ENCODE measurements around the gene AGAP1. TPM values are rescaled to one million over a fixed set of nuclear protein-coding genes. Genes with fewer than 3 reads are reported as not detected.

AGAP1 gene
- total and polyA plus RNA-seq, 10 donors: 1.1 to 26.6 (median 11.3) TPM

DNA sequence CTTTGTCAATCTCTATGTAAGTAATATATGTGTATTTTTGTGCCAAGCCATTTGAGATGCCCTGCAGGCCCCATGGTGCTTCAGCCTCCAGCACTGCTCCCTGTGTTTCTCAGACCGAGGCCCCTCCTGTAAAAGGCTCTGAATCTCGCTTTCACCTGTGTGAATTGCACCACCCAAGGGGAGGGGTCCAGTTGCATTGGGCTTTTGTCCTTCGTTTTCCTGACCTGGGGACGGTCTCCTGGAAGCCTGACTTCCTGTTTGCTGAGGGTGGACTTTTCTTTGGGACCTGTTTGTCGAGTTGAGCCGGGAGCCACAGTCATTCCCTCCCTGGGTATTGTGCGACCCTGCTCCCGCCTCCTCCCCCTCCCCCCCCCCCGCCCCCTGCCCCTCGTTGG lies 48.9 kb downstream of the AGAP1 start:
- peak; percentile 32 for DNase-seq
- intact Hi-C loops (cut with DNase I; ENCODE audit: low total_unique reads): no loop called here
- 42 to 50% (median 46%) methylated on average over 8 to 10 of the region's 10 CpGs for WGBS, 5 donors

GRCh38 chr2:235543128-235543750 lies 49.4 kb downstream of the AGAP1 start:
- TF ChIP-seq POLR2AphosphoS5 (IDR thresholded peaks at IDR 0.05) (no peak), CTCF (IDR thresholded peaks at IDR 0.05 in 8 of 11, conservative IDR thresholded peaks at IDR 0.05 in 3 of 11) (no peak), POLR2A (IDR thresholded peaks at IDR 0.05) (no peak)
- Histone ChIP-seq H3K27me3 (replicated peaks in 1 of 7) (no peaks in the 10 kb centered on the region), H3K4me1 (peaks cover 0 to 18% (median 2%) of the 10 kb centered on the region in 6 donors), H3K27ac (no peak overlapping the region), H3K36me3 (no peaks in the 10 kb centered on the region), H3K9me3 (no peaks in the 10 kb centered on the region), H3K4me3 (no peak overlapping the region)
- peak; percentile 52 for DNase-seq
- 80 to 88% (median 81%) methylated on average over 13 of the region's 13 CpGs for WGBS, 5 donors
- intact Hi-C loops (cut with DNase I; ENCODE audit: low total_unique reads): no loop called here

More for the DNA sequence above, 48.9 kb downstream of the AGAP1 start:
- H3K27me3 ChIP-seq (replicated peaks in 1 of 7): no peaks in the 10 kb centered on the region
- H3K27ac ChIP-seq: no peak overlapping the region
- no peaks in the 10 kb centered on the region for H3K36me3 ChIP-seq
- peaks cover 0 to 18% (median 2%) of the 10 kb centered on the region in 6 donors for H3K4me1 ChIP-seq
- TF ChIP-seq CTCF (IDR thresholded peaks at IDR 0.05 in 8 of 11, conservative IDR thresholded peaks at IDR 0.05 in 3 of 11): no peak
- no peak for TF ChIP-seq POLR2AphosphoS5 (IDR thresholded peaks at IDR 0.05)
- TF ChIP-seq POLR2A (IDR thresholded peaks at IDR 0.05): no peak
- no peaks in the 10 kb centered on the region for H3K9me3 ChIP-seq
- no peak overlapping the region for H3K4me3 ChIP-seq

- DNase-seq: peak; percentile 64
Measured at GRCh38 chr2:235543851-235544688, 50.2 kb downstream of the AGAP1 start.

More at GRCh38 chr2:235543851-235544688, 50.2 kb downstream of the AGAP1 start:
- 85 to 94% (median 91%) methylated on average over 15 to 25 of the region's 25 CpGs for WGBS, 5 donors
- Histone ChIP-seq H3K4me3 (no peak overlapping the region), H3K27me3 (replicated peaks in 1 of 7) (no peaks in the 10 kb centered on the region), H3K9me3 (no peaks in the 10 kb centered on the region), H3K4me1 (peaks cover 0 to 18% (median 2%) of the 10 kb centered on the region in 6 donors), H3K27ac (no peak overlapping the region), H3K36me3 (no peaks in the 10 kb centered on the region)
- TF ChIP-seq CTCF (IDR thresholded peaks at IDR 0.05 in 8 of 11, conservative IDR thresholded peaks at IDR 0.05 in 3 of 11) (no peak), POLR2AphosphoS5 (IDR thresholded peaks at IDR 0.05) (no peak), POLR2A (IDR thresholded peaks at IDR 0.05) (no peak)
- intact Hi-C loops (cut with DNase I; ENCODE audit: low total_unique reads): no loop called here

Data from spleen (tissue), 11 donors.